H9 (cell line): Measurements from ENCODE around the gene ROBO3. TPM values are rescaled to one million over a fixed set of nuclear protein-coding genes. Genes with fewer than 3 reads are reported as not detected.

Experiments
- DNase-seq: peaks from one replicate; pipeline ENCODE4 v3.0.0-alpha.2; 2017
- H2AFZ ChIP-seq: one replicate; pipeline ENCODE4 v1.6.1; 2013; ENCODE audit warnings: mild to moderate bottlenecking, low read length, control low read depth, moderate library complexity
- H2AK5ac ChIP-seq: 2 replicates; pipeline ENCODE4 v1.6.1; 2013; ENCODE audit warnings: low read length, control low read depth, mixed read lengths; ENCODE audit not compliant: insufficient read length
- H2BK120ac ChIP-seq: one replicate; pipeline ENCODE4 v1.6.1; 2013; ENCODE audit warnings: low read depth, mild to moderate bottlenecking, low read length, control low read depth, inconsistent platforms; ENCODE audit not compliant: poor library complexity, severe bottlenecking
- H2BK12ac ChIP-seq: 2 replicates; pipeline ENCODE4 v1.6.1; 2013; ENCODE audit warnings: low read length, control low read depth, mixed read lengths, low read depth; ENCODE audit not compliant: insufficient read length
- H2BK15ac ChIP-seq: 2 replicates; pipeline ENCODE4 v1.6.1; 2013; ENCODE audit warnings: low read depth, low read length, control low read depth
- H2BK20ac ChIP-seq: one replicate; pipeline ENCODE4 v1.6.1; 2013; ENCODE audit warnings: low read depth, mild to moderate bottlenecking, low read length, control low read depth, inconsistent platforms; ENCODE audit not compliant: poor library complexity, severe bottlenecking
- H2BK5ac ChIP-seq: 2 replicates; pipeline ENCODE4 v1.6.1; 2013; ENCODE audit warnings: low read length, control low read depth, mixed read lengths; ENCODE audit not compliant: insufficient read length
- H3K14ac ChIP-seq: 2 replicates; pipeline ENCODE4 v1.6.1; 2013; ENCODE audit warnings: low read length, control low read depth; ENCODE audit not compliant: insufficient read depth
- H3K18ac ChIP-seq: 2 replicates; pipeline ENCODE4 v1.6.1; 2013; ENCODE audit warnings: low read depth, mild to moderate bottlenecking, mixed read lengths, low read length, control low read depth; ENCODE audit not compliant: insufficient read length
- H3K23ac ChIP-seq: 2 replicates; pipeline ENCODE4 v1.6.1; 2013; ENCODE audit warnings: low read length, control low read depth, mixed read lengths, low read depth; ENCODE audit not compliant: insufficient read length
- H3K23me2 ChIP-seq: 2 replicates; pipeline ENCODE4 v1.6.1; 2013; ENCODE audit warnings: low read depth, mild to moderate bottlenecking, mixed read lengths, low read length, control low read depth; ENCODE audit not compliant: insufficient read length, poor library complexity, severe bottlenecking
- H3K27ac ChIP-seq: 2 replicates; pipeline ENCODE4 v1.5.1; 2013; ENCODE audit warnings: low read length, control low read depth, mixed read lengths, low read depth; ENCODE audit not compliant: insufficient read length
- H3K27me3 ChIP-seq: 2 replicates; pipeline ENCODE4 v1.6.1; 2013; ENCODE audit warnings: low read length, control low read depth, inconsistent platforms; ENCODE audit not compliant: insufficient read depth
- H3K4ac ChIP-seq: 2 replicates; pipeline ENCODE4 v1.6.1; 2013; ENCODE audit warnings: low read depth, mild to moderate bottlenecking, control low read depth, inconsistent platforms, low read length, moderate library complexity
- H3K4me1 ChIP-seq: 2 replicates; pipeline ENCODE4 v1.6.1; 2013; ENCODE audit warnings: low read length, control low read depth, inconsistent platforms; ENCODE audit not compliant: insufficient read depth
- H3K4me2 ChIP-seq: 2 replicates; pipeline ENCODE4 v1.6.1; 2013; ENCODE audit warnings: low read length, control low read depth, mixed read lengths; ENCODE audit not compliant: insufficient read length, insufficient read depth
- H3K56ac ChIP-seq: 2 replicates; pipeline ENCODE4 v1.6.1; 2013; ENCODE audit warnings: low read depth, mild to moderate bottlenecking, mixed read lengths, low read length, control low read depth; ENCODE audit not compliant: insufficient read length
- H3K79me1 ChIP-seq: 2 replicates; pipeline ENCODE4 v1.6.1; 2013; ENCODE audit warnings: low read depth, mild to moderate bottlenecking, moderate library complexity, low read length, control low read depth, inconsistent platforms; ENCODE audit not compliant: insufficient read depth, poor library complexity, severe bottlenecking
- H3K79me2 ChIP-seq: 2 replicates; pipeline ENCODE4 v1.6.1; 2013; ENCODE audit warnings: low read length, control low read depth, inconsistent platforms; ENCODE audit not compliant: insufficient read depth
- H3K9ac ChIP-seq: 2 replicates; pipeline ENCODE4 v1.6.1; 2013; ENCODE audit warnings: low read length, control low read depth, mixed read lengths; ENCODE audit not compliant: insufficient read length; ENCODE audit errors: extremely low read depth
- H3K9me3 ChIP-seq: one replicate; pipeline ENCODE4 v1.6.1; 2013; ENCODE audit warnings: low read depth, low read length, inconsistent platforms; ENCODE audit not compliant: control insufficient read depth
- H3T11ph ChIP-seq: one replicate; pipeline ENCODE4 v1.6.1; 2013; ENCODE audit warnings: mild to moderate bottlenecking, low read length, control low read depth, inconsistent platforms
- H4K20me1 ChIP-seq: one replicate; pipeline ENCODE4 v1.6.1; 2013; ENCODE audit not compliant: control insufficient read depth, insufficient read length, insufficient read depth
- H4K5ac ChIP-seq: 2 replicates; pipeline ENCODE4 v1.6.1; 2013; ENCODE audit warnings: low read depth, mild to moderate bottlenecking, mixed read lengths, low read length, control low read depth; ENCODE audit not compliant: insufficient read length
- H4K8ac ChIP-seq: replicated peaks from 2 replicates; pipeline ENCODE4 v1.6.1; 2013; ENCODE audit warnings: low read length, control low read depth, mixed read lengths, low read depth; ENCODE audit not compliant: insufficient read length
- H4K91ac ChIP-seq: 2 replicates; pipeline ENCODE4 v1.6.1; 2013; ENCODE audit warnings: low read depth, mild to moderate bottlenecking, moderate library complexity, mixed read lengths, low read length, control low read depth; ENCODE audit not compliant: insufficient read length
- H3K27ac Mint-ChIP-seq, 3 experiments: 2 replicates in 2 of 3; 3 replicates in 1 of 3; pipeline ENCODE4 v1.8.0; 2020 to 2021; ENCODE audit warnings: mixed read lengths in 3 of 3, mild to moderate bottlenecking in 1 of 3, moderate library complexity in 1 of 3
- H3K27me3 Mint-ChIP-seq: 2 replicates; pipeline ENCODE4 v1.8.0; 2021; ENCODE audit warnings: low read depth, mild to moderate bottlenecking, moderate library complexity, mixed read lengths
- H3K36me3 Mint-ChIP-seq, 3 experiments: 2 replicates in 2 of 3; 3 replicates in 1 of 3; pipeline ENCODE4 v1.8.0; 2020 to 2021; ENCODE audit warnings: low read depth in 3 of 3, mixed read lengths in 3 of 3; ENCODE audit not compliant: insufficient read depth in 1 of 3
- H3K4me1 Mint-ChIP-seq, 2 experiments: 2 replicates each; pipeline ENCODE4 v1.8.0; 2020; ENCODE audit warnings: mixed read lengths in 2 of 2
- H3K4me3 Mint-ChIP-seq, 2 experiments: 2 replicates in 1 of 2; 3 replicates in 1 of 2; pipeline ENCODE4 v1.8.0; 2020 to 2021; ENCODE audit warnings: mild to moderate bottlenecking in 2 of 2, mixed read lengths in 2 of 2, moderate library complexity in 1 of 2
- H3K9me3 Mint-ChIP-seq, 2 experiments: 2 replicates in 1 of 2; 3 replicates in 1 of 2; pipeline ENCODE4 v1.8.0; 2020; ENCODE audit warnings: mild to moderate bottlenecking in 2 of 2, mixed read lengths in 2 of 2, moderate library complexity in 1 of 2
- CTCF ChIP-seq: fragments of 200-600 bp; sonication (generic); conservative IDR thresholded peaks from 3 replicates; pipeline ENCODE4 v1.8.0; 2021; ENCODE audit warnings: antibody characterized with exemption, mild to moderate bottlenecking
- WGBS: extraction: QIAGEN DNeasy Blood & Tissue Kit; methylation state at CpG from one replicate; pipeline ENCODE4 v1.1.7; 2013; ENCODE audit warnings: missing lambda C conversion rate, low lambda C conversion rate, mixed read lengths; ENCODE audit not compliant: insufficient read length; ENCODE audit errors: extremely low coverage; 5-methylcytosine and 5-hydroxymethylcytosine counted together
- total RNA-seq: library from RNA; stranded (reverse); gene quantifications from 2 replicates; pipeline ENCODE4 v1.2.1, GENCODE V29; 2021

Gene ROBO3
- total RNA-seq, 1 experiment from 2014 or later, result 12.6 TPM

- H4K5ac ChIP-seq, result no peak overlapping the region
- no peak overlapping the region for H3K23ac ChIP-seq
- no peaks in the 10 kb centered on the region for H3K36me3 Mint-ChIP-seq
- no peak for TF ChIP-seq CTCF
- no peak overlapping the region for H4K8ac ChIP-seq
- no peak overlapping the region for H3K9ac ChIP-seq
- H3K27me3 Mint-ChIP-seq, result peaks cover 29% of the 10 kb centered on the region
- H3K23me2 ChIP-seq, result no peaks in the 10 kb centered on the region
- H3T11ph ChIP-seq, result no peak overlapping the region
- no peak overlapping the region for H2BK20ac ChIP-seq
- H3K56ac ChIP-seq, result no peak overlapping the region
- no peaks in the 10 kb centered on the region for H4K20me1 ChIP-seq
- WGBS, result no CpG with 5 or more reads among the region's 12 CpGs
- H4K91ac ChIP-seq, result no peak overlapping the region
- no peak overlapping the region for H3K27ac Mint-ChIP-seq
- H3K18ac ChIP-seq, result no peak overlapping the region
- H3K9me3 Mint-ChIP-seq, result no peaks in the 10 kb centered on the region
- H3K79me2 ChIP-seq, result no peaks in the 10 kb centered on the region
- no peak overlapping the region for H2BK120ac ChIP-seq
- no peak overlapping the region for H3K27ac ChIP-seq
- H3K4me1 Mint-ChIP-seq, result 0 out of 4 replicates have a peak, but pooled peaks cover 0 to 3% of the 10 kb centered on the region in 2 experiments
- H3K27me3 ChIP-seq, result no peaks in the 10 kb centered on the region; the same call in 1 of the 2 replicates
- no peak overlapping the region for H3K4ac ChIP-seq
- H2AFZ ChIP-seq, result no peak overlapping the region
- no peaks in the 10 kb centered on the region for H3K9me3 ChIP-seq
- no peak overlapping the region for H2BK5ac ChIP-seq
- DNase-seq, result no peak
- H3K14ac ChIP-seq, result no peak overlapping the region
- no peak overlapping the region for H2BK12ac ChIP-seq
- no peaks in the 10 kb centered on the region for H3K4me1 ChIP-seq
- no peak overlapping the region for H2BK15ac ChIP-seq
- H3K79me1 ChIP-seq, result no peaks in the 10 kb centered on the region
- H3K4me3 Mint-ChIP-seq, result no peak overlapping the region
- H2AK5ac ChIP-seq, result no peak overlapping the region
- H3K4me2 ChIP-seq, result no peak overlapping the region
These were observed 21.9 kb downstream of the ROBO3 start for GRCh38 chr11:124886978-124887666.
